Activated naive CD8-positive, alpha-beta T cell treated with anti-CD3 and anti-CD28 coated beads, Interleukin-2, amount 50 U/mL, for 16 hours (primary cell): ENCODE measurements around the gene WDR27.
"Not testable (repeated sequence)": the region's sequence is repeated elsewhere in the genome, so short reads cannot be mapped to it uniquely, and the experiment has no call there.

ENCODE experiments used
- DNase-seq: peaks from one replicate; pipeline ENCODE4 v3.0.0-alpha.2; 2020; ENCODE audit warnings: low read depth, low spot score

Gene WDR27

GRCh38 chr6:169663468-169663867 lies 38.4 kb downstream of the WDR27 start:
- DNase-seq: no peak

DNA sequence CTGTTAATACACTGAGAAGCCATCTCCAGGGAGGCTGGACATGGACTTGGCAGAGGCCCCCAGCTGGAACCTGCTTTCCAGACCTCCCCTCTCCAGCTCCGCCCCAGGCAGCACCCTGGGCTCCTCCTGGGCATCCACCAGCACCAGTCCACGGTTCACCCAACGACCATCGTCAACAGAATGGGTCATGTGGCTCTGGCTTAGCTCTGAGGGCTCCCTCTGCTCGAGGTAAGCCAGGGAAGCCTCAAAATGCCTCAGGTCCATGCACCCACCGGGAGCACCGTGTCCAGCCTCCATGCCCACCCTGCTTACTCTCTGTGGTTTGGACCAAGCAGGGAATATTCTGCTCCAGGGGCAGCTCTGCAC lies 40.5 kb downstream of the WDR27 start:
- no peak for DNase-seq

- DNase-seq: no peak
These were observed 41.0 kb downstream of the WDR27 start for GRCh38 chr6:169660751-169661390.

DNA sequence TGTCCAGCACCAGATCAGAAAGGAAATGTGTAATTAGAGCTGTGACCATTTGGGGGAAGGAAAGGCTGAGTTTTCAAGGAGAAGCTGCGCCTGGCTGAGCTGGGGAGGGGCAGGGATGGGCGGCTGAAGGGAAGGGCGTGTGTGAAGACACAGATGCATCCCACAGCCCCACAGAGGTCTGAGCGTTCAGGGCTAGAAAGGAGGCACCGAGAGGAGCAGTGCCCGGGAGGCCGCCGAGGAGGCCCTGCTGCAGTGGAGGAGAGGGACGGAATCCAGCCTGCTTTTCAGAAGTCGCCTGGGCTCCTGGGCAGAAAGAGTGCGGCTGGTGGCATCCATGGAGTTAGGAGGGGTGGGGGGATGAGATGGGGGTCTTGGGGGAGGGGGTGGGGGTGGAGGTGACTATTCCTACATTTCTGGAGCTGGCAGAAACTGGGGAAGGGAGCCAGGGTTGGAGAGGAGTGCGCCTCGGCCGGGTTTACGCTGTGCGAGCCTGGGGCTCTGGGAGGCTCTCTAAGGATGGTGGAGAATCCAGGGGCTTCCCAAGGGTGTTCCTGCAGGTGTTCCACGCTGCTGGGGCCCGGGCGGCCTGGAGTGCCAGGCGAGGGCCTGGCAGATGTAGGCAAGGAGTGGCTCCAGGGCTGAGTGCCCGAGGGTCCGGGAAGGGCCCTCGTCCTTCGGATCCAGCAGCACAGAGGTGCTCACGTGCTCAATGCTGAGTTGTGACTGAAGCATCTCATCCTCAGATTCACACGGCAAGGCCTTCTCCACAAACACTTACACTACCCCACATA lies 41.8 kb downstream of the WDR27 start:
- no peak for DNase-seq

- DNase-seq: no peak
These were observed 44.6 kb downstream of the WDR27 start for GRCh38 chr6:169657284-169657610.

DNA sequence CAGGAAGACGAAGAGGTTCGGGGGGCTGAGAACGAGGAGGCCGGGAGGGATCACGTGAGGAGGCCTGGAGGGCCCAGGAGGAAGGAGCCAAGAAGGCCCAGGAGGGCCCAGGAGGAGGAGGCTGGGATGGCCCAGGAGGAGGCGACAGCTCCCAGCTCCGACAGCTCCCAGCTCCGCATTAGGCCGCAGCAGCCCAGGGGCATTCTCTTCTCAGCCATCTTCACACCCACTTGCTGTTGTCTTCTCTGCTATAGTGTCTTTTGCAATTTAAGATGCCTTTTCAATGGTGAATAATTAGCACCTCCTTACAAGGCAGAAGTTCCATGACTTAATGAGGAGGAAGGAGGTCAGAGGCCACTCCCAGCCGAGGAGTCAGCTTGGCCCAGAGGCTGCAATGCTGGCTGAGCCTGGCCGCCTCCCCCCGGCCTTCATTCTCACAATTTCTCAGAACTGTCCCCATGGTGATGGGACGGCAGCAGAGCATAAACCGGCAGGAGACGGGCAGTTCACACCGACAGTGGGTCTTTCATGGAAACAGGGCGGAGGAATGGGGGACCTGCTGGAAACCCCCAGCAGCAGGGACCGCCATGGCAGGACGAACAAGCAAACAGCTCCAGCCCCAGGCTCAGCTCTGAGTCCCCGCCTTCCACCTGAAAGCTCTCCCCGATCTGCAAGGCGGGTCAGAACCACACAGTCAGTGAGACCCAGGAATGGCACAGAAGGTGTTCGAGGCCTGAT lies 45.1 kb downstream of the WDR27 start:
- DNase-seq: no peak

DNA sequence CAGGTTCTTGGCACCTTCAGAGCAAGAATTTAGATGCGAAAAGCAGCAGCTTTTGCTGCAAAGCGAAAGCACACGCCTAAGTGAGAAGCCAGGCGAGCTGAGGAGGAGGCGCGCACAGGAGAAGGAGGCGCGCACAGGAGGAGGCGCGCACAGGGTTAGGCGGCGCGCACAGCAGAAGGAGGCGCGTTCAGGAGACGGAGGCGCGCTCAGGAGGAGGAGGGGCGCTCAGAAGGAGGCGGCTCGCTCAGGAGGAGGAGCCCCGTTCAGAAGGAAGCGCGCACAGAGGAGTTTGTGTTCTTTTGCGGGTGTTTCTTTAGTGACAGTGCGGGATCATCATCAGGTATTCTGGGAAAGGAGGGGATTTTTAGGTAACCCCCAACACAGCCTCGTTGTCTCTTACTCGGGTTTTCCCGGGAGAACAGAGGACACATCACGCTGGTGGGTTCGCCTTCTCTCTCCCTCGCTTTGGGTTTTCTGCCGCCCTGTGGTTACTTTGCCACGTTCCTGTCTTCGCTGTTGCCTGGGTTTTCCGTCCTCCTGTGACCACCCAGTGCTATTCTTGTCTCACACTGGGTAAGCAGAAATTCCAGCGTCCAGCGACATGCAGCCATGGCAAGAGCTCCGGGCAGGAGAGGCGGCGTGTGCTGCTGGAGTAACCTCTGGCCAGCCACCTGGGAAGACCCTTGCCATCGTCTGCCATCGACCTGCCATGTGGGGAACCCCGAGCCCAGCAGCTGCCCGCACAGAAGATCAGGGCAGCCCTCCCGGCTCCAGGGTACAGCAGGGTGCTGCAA lies 47.0 kb downstream of the WDR27 start:
- peak; percentile 35 for DNase-seq

- no peak for DNase-seq
These were observed 48.1 kb downstream of the WDR27 start for GRCh38 chr6:169653691-169654090.

DNA sequence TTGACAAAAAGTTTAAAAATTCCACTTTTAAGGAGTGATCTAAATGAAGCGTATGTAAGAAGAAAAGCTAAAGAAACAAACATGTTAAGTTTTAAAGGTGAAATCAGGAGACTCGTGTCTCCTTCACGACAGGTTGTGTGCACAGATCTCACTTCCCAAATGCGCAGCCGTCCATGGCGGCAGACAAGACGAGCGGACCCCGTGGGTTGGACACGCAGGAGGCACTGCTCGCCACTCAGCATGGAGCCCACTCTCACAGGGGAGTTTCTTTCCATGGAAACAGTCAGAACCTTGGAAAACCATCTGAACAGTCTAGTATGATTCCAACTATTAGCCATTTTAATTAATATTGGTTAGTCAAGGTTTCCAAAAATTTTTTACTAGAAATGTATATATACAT lies 48.9 kb downstream of the WDR27 start:
- DNase-seq: no peak

DNA sequence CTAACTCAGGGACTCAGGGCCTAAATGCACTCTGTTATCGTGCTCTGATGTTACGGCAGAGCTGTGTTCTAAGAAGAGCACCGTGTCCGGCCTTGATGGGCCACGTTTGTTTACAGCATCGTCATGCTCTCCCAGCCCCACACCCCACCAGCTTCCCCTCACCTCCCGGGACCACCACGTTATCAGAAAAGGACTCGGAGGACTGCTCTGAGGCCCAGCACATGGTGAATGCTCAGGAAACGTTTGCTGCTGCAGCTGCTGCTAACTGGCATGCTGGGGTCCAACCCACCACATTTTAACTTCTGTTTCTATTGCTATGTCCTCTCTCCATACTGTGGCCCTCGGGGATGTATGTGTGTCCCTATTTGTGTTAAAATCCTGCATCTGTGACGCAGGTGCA lies 50.3 kb downstream of the WDR27 start:
- DNase-seq: no peak

DNA sequence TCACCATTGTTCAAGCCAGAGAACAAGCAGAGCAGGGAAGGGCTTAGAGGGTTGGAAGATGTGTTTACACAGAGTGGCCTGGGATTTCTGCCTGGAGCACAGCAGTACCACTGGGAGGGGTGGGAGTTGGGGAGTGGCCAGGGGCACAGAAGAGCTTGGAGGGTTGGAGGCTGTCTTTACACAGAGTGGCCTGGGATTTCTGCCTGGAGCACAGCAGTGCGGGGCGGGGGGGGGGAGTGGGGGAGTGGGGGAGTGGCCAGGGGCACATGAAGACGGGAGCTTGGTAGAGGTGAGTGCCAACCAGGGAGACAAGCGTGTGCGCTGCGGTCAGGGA lies 50.9 kb downstream of the WDR27 start:
- DNase-seq: no peak

- DNase-seq: no peak
These were observed 51.4 kb downstream of the WDR27 start for GRCh38 chr6:169650241-169650958.

DNA sequence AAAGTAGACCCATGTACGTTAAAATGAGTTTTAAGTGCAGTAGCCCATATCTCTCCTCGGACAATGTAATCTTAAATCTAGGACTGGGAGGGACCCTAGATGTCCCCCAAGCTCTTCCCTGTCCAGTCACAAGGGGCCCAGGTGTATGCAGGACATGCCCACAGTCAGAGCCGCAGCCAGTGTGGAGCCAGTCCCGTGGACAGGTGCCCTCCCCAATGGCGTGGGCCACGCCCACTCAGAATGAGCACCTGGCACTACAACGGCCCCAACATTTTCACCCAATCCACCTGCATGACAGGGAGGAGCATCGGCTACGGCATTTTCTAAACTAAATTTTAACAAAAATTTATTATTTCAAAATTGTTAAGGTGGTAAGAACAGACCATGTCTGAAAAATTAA lies 53.2 kb downstream of the WDR27 start:
- DNase-seq: no peak

GRCh38 chr6:169648092-169648491 lies 53.7 kb downstream of the WDR27 start:
- no peak for DNase-seq

DNA sequence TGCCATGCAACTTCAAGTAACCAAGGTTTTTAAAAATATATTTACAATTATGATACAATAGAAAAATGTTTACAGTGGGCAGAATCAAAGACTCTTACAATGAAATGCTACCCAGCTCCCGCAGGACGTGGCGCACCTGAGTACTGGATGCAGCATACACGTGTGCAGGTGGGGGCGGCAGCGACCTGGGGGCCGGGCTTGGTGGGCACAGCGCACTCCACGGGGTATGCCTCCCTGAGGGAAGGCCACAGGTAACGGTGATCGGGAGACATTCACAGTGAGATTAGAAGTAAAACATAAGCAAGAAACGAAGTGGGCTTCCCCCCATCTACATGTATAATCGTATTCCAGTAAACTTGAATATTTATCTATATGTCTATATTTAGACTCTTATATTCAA lies 54.2 kb downstream of the WDR27 start:
- no peak for DNase-seq

DNA sequence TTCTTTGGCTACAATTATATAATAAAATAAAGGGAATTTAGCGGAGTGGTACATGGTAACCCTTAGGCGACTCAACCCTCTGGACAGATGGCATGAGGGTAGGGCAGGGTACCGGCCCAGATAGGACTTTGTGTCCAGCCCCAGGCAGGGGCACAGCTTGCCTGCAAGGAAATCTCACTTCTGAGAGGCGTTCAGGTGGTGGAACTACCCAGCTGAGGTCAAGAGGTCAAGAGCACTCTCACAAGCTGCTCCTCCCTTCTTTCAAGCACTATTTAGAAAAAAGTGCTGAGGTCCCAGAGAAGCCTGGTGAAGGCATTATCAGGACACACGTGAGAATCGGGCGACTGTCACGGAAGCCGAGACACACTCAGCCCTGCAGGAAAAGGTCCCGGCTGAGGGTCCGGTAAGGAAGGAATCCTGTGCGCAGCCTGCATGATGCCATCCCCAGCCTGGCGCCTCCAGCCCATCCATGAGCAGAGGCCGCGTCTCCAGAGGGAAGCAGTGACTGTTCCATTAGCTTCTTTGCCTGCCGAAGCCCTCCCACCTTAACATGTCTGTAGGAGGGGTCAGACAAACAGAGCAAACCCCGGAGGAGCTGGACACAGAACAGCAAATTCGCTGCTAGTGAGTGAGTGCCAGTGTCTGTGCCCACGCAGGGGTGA lies 54.8 kb downstream of the WDR27 start:
- no peak for DNase-seq

GRCh38 chr6:169645459-169645858 lies 56.4 kb downstream of the WDR27 start:
- not testable (repeated sequence) for DNase-seq

DNA sequence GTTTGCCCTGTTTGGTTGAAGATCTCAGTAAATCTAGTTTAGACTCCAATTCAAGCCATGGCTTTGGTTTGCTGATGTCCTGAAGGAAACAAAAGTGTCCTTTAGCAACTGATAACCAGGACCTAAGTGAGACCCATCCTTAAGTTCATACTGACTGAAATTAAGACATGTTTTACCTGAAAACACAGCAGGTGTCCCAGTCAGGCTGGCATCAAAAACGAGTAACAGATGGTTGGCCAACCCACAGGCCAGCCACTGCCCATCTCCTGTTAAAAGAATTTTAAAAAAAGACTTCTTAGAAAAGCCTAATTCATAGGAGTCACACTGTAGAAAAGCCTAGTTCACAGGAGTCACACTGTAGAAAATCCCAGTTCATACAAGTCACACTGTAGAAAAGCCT lies 58.3 kb downstream of the WDR27 start:
- DNase-seq: no peak

DNA sequence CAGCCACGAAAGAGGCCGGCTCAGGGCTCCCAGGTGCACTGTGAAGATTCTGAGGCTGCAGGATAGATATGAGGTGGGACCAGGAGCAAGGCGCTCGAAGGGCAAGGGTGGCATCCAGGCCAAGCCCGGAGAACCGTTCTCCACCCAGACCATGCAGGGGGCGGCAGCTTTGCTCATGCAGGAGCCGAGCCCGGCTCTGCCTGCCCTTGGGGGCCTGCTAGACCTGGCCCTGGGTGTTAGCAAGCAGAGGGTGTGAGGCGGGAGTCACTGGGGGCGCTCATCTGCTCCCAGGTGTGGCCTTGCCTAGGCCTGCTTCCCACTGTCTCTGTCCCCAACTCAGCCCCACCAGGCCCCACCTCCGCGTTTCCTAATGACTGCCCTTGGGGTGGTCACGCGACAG lies 59.4 kb downstream of the WDR27 start:
- no peak for DNase-seq

DNA sequence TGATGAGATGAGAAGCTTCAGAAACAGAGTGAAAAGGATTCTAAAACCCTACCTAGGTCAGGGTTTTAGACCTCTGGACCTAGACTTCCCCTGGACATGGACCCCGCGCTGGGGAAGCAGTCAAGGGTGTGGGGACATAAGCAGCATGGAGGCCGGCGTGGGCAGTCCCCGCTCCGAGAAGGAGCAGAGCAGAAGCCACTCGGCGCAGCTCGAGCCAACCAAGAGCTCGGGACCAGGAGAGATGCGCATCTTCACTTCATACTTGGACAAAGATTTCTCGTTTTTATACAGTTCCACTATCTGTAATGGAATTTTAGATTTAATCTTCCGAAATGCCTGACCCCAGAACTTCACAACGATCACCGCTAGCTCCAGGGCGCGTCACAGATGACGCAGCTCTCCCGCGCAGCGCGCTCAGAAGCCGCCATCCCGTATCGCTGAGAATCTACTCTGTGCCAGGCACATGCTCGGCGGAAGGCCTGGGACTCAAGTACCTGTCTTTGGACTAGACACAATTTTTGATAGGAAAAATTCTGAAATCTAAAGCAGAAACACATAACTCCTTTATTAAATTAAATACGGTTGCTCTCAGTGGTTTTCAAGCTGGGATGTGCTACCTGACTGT lies 60.3 kb downstream of the WDR27 start:
- DNase-seq: no peak

- no peak for DNase-seq
These were observed 60.8 kb downstream of the WDR27 start for GRCh38 chr6:169640983-169641382.
